Breast epithelium (tissue), 4 donors: ENCODE data around the gene GPT2. TPM values are rescaled to one million over a fixed set of nuclear protein-coding genes. Genes with fewer than 3 reads are reported as not detected.
A peak's percentile ranks its signal among the peaks of the same experiment; 100 is the strongest.

Experiments
- DNase-seq, 2 donors: peaks; one replicate each; pipeline ENCODE4 v3.0.0-alpha.2; 2019; ENCODE audit warnings: low spot score in 2 of 2
- H3K27ac ChIP-seq, 2 donors: fragments of 200-600 bp; sonication (generic) in 1 of 2; one replicate each; pipeline ENCODE4 v1.5.1; 2016 to 2019; ENCODE audit warnings: mild to moderate bottlenecking in 1 of 2
- H3K27me3 ChIP-seq, 2 donors: fragments of 200-600 bp; sonication (generic) in 1 of 2; one replicate each; pipeline versions ENCODE4 v1.5.1 to v1.6.0; 2017 to 2019; ENCODE audit warnings: control low read depth in 1 of 2, mild to moderate bottlenecking in 1 of 2
- H3K36me3 ChIP-seq: fragments of 200-600 bp; one replicate; pipeline ENCODE4 v1.5.1; 2019
- H3K4me1 ChIP-seq, 2 donors: fragments of 200-600 bp; sonication (generic); one replicate each; pipeline ENCODE4 v1.5.1; 2016 to 2019; ENCODE audit warnings: control low read depth in 1 of 2
- H3K4me3 ChIP-seq, 3 donors: fragments of 200-600 bp; sonication (generic); 1 replicate in 2 of 3; 2 replicates in 1 of 3; pipeline ENCODE4 v1.5.1; 2016 to 2019; ENCODE audit warnings: mild to moderate bottlenecking in 3 of 3, moderate library complexity in 2 of 3
- H3K9me3 ChIP-seq, 2 donors: fragments of 200-600 bp; sonication (generic) in 1 of 2; one replicate each; pipeline ENCODE4 v1.5.1; 2016 to 2019; ENCODE audit warnings: control low read depth in 1 of 2
- POLR2A ChIP-seq: fragments of 450-650 bp; IDR thresholded peaks from one replicate; pipeline ENCODE4 v1.6.1; 2016; ENCODE audit warnings: antibody characterized with exemption, mild to moderate bottlenecking, moderate library complexity
- POLR2AphosphoS5 ChIP-seq, 3 donors: sonication (generic); formaldehyde crosslinking; IDR thresholded peaks; one replicate each; pipeline ENCODE4 v1.6.1; 2017; ENCODE audit warnings: antibody characterized with exemption in 3 of 3
- intact Hi-C: fragments of 100-400 bp; cut with DNase I; formaldehyde crosslinking; loops from one replicate; pipeline ENCODE4 v1.15.1; 2023; ENCODE audit warnings: low total_unique reads
- total RNA-seq, 3 donors: library from RNA; depleted of rRNA; stranded (reverse); fragments of >200 nt; gene quantifications; one replicate each; pipeline ENCODE4 v1.1.0, GENCODE V29; 2016
- TF ChIP-seq, protein P1 (sequence below), 3 donors: fragments of 450-650 bp; IDR thresholded peaks; one replicate each; pipeline ENCODE4 v1.5.1; 2016 to 2017; ENCODE audit warnings: antibody characterized with exemption in 3 of 3, mild to moderate bottlenecking in 3 of 3, moderate library complexity in 3 of 3

GPT2 gene
- total RNA-seq, 3 donors from 2014 or later, result 17.4 to 56.2 (median 21.7) TPM

DNA sequence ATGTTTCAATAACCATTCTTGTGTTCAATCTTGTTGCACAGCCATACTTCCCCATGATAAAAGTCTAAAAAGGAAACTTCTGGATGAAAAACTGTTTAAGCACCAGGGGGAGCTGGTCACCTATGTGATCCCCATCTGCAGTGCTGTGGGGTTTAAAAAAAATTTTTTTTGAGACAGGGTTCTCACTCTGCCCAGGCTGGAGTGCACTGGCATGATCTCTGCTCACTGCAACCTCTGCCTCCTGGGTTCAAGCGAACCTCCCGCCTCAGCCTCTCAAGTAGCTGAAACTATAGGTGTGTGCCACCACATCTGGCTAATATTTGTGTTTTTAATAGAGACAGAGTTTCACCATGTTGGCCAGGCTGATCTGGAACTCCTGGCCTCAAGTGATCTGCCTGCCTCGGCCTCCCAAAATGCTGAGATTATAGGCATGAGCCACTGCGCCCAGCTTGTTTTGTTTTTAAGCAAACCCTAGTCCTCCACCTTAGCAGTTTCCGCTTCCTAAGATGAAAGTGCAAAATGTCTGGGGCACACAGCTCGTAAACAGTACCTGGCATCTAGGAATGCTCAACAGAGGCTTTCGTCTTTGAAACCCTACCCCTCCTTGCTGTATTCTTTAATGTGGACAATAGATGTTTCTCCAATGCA, 63.9 kb downstream of the GPT2 start:
- no peak for TF ChIP-seq POLR2AphosphoS5 (IDR thresholded peaks at IDR 0.05)
- TF ChIP-seq, protein P1, sequence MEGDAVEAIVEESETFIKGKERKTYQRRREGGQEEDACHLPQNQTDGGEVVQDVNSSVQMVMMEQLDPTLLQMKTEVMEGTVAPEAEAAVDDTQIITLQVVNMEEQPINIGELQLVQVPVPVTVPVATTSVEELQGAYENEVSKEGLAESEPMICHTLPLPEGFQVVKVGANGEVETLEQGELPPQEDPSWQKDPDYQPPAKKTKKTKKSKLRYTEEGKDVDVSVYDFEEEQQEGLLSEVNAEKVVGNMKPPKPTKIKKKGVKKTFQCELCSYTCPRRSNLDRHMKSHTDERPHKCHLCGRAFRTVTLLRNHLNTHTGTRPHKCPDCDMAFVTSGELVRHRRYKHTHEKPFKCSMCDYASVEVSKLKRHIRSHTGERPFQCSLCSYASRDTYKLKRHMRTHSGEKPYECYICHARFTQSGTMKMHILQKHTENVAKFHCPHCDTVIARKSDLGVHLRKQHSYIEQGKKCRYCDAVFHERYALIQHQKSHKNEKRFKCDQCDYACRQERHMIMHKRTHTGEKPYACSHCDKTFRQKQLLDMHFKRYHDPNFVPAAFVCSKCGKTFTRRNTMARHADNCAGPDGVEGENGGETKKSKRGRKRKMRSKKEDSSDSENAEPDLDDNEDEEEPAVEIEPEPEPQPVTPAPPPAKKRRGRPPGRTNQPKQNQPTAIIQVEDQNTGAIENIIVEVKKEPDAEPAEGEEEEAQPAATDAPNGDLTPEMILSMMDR (IDR thresholded peaks at IDR 0.05), result peak in 2 of 3 donors; percentile 10 to 44
- intact Hi-C loops, result no loop called here
- H3K36me3 ChIP-seq, result no peaks in the 10 kb centered on the region
- H3K9me3 ChIP-seq, result no peaks in the 10 kb centered on the region
- no peak overlapping the region for H3K27ac ChIP-seq
- no peaks in the 10 kb centered on the region for H3K4me1 ChIP-seq
- no peaks in the 10 kb centered on the region for H3K27me3 ChIP-seq
- H3K4me3 ChIP-seq, result no peak overlapping the region
- no peak for DNase-seq

GRCh38 chr16:46948548-46949166, 64.5 kb downstream of the GPT2 start:
- Histone ChIP-seq H3K27ac (no peak overlapping the region), H3K27me3 (no peaks in the 10 kb centered on the region), H3K4me3 (no peak overlapping the region), H3K4me1 (no peaks in the 10 kb centered on the region), H3K36me3 (no peaks in the 10 kb centered on the region), H3K9me3 (no peaks in the 10 kb centered on the region)
- intact Hi-C loops, result no loop called here
- no peak for DNase-seq
- TF ChIP-seq, protein P1 (IDR thresholded peaks at IDR 0.05), result no peak
- no peak for TF ChIP-seq POLR2A
- TF ChIP-seq POLR2AphosphoS5 (IDR thresholded peaks at IDR 0.05), result no peak

GRCh38 chr16:46949241-46949892, 65.2 kb downstream of the GPT2 start:
- DNase-seq, result no peak
- Histone ChIP-seq H3K4me3 (no peak overlapping the region), H3K4me1 (no peaks in the 10 kb centered on the region), H3K9me3 (no peaks in the 10 kb centered on the region), H3K27me3 (no peaks in the 10 kb centered on the region), H3K36me3 (no peaks in the 10 kb centered on the region), H3K27ac (no peak overlapping the region)
- TF ChIP-seq POLR2AphosphoS5 (IDR thresholded peaks at IDR 0.05) (no peak), POLR2A (no peak)
- TF ChIP-seq, protein P1 (IDR thresholded peaks at IDR 0.05), result no peak
- intact Hi-C loops, result no loop called here

GRCh38 chr16:46950009-46950408, 65.8 kb downstream of the GPT2 start:
- Histone ChIP-seq H3K4me3 (no peak overlapping the region), H3K27ac (no peak overlapping the region), H3K4me1 (no peaks in the 10 kb centered on the region), H3K36me3 (peaks cover 4% of the 10 kb centered on the region), H3K27me3 (no peaks in the 10 kb centered on the region), H3K9me3 (no peaks in the 10 kb centered on the region)
- TF ChIP-seq, protein P1 (IDR thresholded peaks at IDR 0.05), result no peak
- TF ChIP-seq POLR2A (no peak), POLR2AphosphoS5 (IDR thresholded peaks at IDR 0.05) (no peak)
- DNase-seq, result no peak
- intact Hi-C loops, result no loop called here

DNA sequence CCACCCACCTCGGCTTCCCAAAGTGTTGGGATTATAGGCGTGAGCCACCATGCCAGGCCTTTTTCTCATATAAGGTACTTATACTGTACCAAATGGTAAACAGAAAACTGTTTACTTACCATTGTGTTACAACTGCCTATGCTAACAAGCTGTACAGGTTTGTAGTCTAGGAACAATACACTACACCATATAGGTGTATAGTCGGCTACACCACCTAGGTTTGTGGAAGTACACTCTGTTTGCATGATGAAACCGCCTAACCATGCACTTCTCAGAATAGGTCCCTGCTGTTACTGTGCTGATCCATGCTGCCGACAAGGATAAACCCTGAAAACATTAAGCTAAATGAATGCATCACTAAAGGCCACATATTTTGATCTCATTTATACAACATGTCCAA, 70.4 kb downstream of the GPT2 start:
- H3K4me3 ChIP-seq, result no peak overlapping the region
- intact Hi-C loops, result no loop called here

More for the DNA sequence above, 70.4 kb downstream of the GPT2 start:
- no peak for DNase-seq
- no peaks in the 10 kb centered on the region for H3K9me3 ChIP-seq
- H3K4me1 ChIP-seq, result no peaks in the 10 kb centered on the region
- no peak overlapping the region for H3K27ac ChIP-seq
- H3K36me3 ChIP-seq, result peaks cover 4% of the 10 kb centered on the region
- no peaks in the 10 kb centered on the region for H3K27me3 ChIP-seq
- no peak for TF ChIP-seq POLR2A
- TF ChIP-seq, protein P1 (IDR thresholded peaks at IDR 0.05), result no peak
- no peak for TF ChIP-seq POLR2AphosphoS5 (IDR thresholded peaks at IDR 0.05)
